ENCODE data around the gene NOL7.

DNA sequence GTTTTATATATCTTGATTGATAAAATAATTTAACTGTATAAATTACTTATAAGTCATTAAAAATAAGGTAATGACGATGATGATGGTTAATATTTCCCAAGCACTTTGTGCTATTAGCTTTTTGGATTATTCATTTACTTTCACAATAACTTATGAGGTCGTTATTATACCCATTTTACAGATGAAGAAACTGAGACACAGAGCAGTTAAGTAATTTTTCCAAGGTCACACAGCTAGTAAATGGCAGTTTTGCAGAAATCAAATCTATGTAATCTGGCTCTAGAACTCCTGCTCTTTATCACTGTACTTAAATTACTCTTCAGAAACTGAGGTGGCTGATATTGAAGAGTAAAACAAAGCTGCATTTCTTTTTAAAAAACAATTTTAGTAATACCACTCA lies 18.2 kb downstream of the NOL7 start:
- TF ChIP-seq POLR2A (IDR thresholded peaks at IDR 0.05): no peak
- TF ChIP-seq, protein P1, sequence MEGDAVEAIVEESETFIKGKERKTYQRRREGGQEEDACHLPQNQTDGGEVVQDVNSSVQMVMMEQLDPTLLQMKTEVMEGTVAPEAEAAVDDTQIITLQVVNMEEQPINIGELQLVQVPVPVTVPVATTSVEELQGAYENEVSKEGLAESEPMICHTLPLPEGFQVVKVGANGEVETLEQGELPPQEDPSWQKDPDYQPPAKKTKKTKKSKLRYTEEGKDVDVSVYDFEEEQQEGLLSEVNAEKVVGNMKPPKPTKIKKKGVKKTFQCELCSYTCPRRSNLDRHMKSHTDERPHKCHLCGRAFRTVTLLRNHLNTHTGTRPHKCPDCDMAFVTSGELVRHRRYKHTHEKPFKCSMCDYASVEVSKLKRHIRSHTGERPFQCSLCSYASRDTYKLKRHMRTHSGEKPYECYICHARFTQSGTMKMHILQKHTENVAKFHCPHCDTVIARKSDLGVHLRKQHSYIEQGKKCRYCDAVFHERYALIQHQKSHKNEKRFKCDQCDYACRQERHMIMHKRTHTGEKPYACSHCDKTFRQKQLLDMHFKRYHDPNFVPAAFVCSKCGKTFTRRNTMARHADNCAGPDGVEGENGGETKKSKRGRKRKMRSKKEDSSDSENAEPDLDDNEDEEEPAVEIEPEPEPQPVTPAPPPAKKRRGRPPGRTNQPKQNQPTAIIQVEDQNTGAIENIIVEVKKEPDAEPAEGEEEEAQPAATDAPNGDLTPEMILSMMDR (IDR thresholded peaks at IDR 0.05): no peak
